ENCODE measurements around the gene MIB1. TPM values are rescaled to one million over a fixed set of nuclear protein-coding genes. Genes with fewer than 3 reads are reported as not detected.
"Not testable (repeated sequence)": the region's sequence is repeated elsewhere in the genome, so short reads cannot be mapped to it uniquely, and the experiment has no call there.

MIB1 gene
- total RNA-seq, 1 donor from 2014 or later, result 37.9 TPM

DNA sequence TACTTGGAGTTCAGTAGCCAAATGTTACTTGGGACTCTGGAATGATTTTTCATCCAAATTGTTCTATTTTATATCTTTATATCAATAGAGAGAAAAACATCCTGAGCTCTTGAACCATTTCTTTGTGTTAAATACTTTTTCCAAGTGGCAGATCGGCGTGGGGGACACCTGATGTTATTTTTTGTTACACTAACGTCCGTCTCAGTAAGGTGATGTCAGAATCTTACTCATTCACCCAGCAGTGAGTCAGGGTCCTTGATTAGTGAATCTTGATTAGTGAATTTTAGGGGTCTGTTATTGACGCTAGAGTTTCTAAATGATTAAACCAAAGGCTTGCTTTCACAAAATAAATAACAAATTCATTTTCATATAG, 1.7 kb downstream of the MIB1 start:
- intact Hi-C loops (cut with micrococcal nuclease), result loop anchor here (5.0 to 10.0 kb wide), 3 partner anchors 110 to 1842 kb away; partner anchors contain the start of genes NPC1 and RBBP8

DNA sequence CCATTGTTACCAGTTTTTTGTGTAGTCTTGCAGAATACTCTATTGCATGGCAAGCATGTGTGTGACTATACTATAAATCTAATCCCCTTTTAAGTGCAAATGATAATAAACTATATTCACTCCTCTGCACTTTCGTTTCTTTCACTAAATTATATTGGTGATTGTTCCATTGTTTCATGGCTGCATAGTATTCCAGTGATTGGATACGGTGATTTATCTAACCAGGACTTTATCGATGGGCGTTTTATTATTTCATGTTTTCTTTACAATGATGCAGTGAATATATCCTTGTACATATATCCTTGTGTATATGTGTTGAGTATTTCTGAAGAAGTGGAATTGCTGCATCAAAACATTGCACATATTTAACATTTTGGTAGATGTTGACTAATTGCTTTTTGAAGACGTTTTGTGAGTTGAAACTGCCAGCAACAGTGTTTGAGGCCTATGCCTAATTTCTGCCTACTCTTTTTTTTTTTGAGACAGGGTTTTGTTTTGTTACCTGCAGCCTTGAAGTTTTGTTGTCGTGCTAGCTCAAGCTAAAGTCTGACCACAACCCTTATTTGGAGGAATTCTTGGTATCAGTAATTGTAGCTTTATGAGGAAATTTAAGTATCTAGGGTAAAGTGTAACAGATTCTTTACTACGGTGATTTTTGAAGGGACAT, 2.7 kb downstream of the MIB1 start:
- intact Hi-C loops (cut with micrococcal nuclease), result loop anchor here (5.0 to 10.0 kb wide), 3 partner anchors 109 to 1842 kb away; partner anchors contain the start of genes NPC1 and RBBP8

GRCh38 chr18:21745231-21745630, 4.6 kb downstream of the MIB1 start:
- intact Hi-C loops (cut with micrococcal nuclease), result loop anchor here (10.0 kb wide), 2 partner anchors 1190 to 1840 kb away; partner anchors contain the start of genes NPC1 and RBBP8

GRCh38 chr18:21747268-21747667, 6.7 kb downstream of the MIB1 start:
- intact Hi-C loops (cut with micrococcal nuclease), result loop anchor here (2.0 to 10.0 kb wide), 3 partner anchors 68 to 1838 kb away; partner anchors contain the start of genes NPC1 and RBBP8

DNA sequence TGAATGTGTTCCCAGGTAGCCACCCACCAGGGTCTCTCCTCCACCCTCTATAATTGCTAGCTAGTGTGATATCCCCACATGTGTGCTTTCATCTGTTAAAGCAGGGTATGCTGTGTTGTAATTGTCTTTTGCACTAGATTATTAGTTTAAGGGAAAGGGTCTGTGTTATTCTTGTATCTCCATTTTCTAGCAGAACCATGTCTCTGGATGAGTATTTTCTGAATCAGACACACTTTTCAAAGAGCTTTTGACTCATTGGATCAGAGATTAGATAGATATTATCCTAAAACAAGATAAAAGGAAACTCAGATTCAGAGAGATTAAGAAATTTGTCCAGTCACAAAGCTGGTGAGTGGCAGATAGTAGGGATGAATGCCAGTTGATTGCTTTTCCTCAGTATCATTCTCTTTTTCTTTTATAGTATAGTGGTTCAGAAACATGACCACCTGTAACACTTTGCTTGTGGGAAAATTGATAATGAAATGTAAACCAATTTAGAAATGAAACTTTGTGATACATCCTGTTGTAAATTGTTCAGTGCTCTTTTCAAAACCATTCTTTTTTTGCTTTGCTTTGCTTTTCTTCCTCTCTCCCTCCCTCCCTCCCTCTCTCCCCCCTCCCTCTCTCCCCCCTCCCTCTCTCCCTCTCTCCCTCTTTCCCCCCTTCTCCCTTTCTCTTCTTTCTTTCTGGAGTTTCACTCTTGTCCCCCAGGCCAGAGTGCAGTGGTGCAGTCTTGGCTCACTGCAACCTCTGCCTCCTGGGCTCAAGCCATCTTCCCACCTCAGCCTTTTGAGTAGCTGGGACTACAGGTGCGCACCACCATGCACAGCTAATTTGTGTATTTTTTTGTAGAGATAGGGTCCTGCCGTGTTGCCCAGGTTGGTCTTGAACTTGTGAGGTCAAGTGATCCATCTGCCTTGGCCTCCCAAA, 7.4 kb downstream of the MIB1 start:
- intact Hi-C loops (cut with micrococcal nuclease), result loop anchor here (2.0 to 10.0 kb wide), 3 partner anchors 69 to 1837 kb away; partner anchors contain the start of genes NPC1 and RBBP8

GRCh38 chr18:21757833-21758232, 17.2 kb downstream of the MIB1 start:
- intact Hi-C loops (cut with micrococcal nuclease), result no loop called here

- intact Hi-C loops (cut with micrococcal nuclease), result no loop called here
Observed at GRCh38 chr18:21759836-21760235, 19.2 kb downstream of the MIB1 start.

DNA sequence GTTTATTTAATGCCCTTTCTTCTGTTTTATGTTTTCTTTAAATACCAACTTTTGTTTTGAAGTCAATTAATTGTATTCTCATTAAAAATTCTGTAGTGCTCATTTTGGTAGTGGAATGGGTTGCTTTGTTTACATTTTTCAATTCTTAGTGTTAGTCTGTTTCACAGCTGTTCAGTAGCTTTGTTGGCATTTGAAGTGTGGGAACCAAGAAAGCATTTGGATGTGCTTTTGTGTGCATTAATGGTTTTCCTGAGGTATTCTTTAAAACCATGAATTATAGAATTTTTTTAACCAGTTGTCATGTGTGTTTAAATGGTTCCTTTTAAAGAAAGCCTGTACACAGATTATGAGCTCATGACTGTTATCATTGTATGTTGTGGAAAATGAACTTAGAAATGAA, 19.7 kb downstream of the MIB1 start:
- intact Hi-C loops (cut with micrococcal nuclease), result no loop called here

DNA sequence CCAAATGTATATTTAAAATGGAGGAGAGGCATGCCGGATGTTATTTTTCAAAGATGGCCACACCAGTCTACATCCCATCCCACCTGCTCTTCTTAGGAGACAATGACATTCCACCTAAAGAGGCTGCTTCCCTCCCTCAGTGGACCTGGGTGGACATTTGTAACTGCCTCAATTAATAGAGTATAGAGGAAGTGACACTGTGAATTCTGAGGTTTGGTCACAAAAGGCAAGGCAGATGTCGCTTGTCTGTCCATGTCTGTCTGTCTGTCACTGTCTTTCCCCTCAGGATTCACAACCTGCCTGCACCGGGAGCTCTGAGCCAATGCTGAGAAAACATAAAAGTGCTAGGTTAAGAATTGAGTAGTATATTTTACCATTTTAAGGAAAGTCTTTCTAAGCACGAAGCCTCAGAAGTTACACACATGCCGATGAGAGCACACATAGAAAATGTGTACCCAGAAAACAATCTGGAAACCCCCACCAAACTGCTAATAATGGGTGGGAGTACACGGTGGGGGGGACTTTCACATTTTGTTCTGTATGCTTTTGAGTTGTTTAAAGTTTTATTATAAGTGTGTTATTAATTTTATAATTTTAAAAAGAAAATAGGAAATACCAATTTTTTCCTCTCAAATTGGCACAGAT, 21.0 kb downstream of the MIB1 start:
- intact Hi-C loops (cut with micrococcal nuclease), result no loop called here

- intact Hi-C loops (cut with micrococcal nuclease), result no loop called here
Observed at GRCh38 chr18:21762181-21762772, 21.7 kb downstream of the MIB1 start.

- intact Hi-C loops (cut with micrococcal nuclease), result no loop called here
Observed at GRCh38 chr18:21763846-21764646, 23.5 kb downstream of the MIB1 start.

DNA sequence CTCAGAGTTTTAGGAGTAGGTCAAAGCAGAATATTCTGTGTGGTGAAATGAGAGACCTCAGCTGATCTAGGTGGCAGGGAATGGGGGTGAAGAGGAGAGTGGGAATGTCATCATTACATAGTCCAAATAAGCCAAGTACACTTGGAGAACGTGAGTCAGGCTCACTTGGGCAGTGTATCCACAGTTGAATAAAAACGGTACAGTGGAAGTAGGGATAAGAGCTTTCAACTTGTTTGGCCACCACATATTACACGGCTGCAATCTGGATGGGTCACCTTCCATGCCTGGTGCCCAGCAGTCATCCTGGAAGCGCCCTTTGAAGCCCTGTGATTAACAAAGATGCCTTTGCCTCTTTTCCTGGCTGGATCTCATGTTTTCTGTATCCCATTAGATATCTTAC, 28.6 kb downstream of the MIB1 start:
- intact Hi-C loops (cut with micrococcal nuclease), result no loop called here

- intact Hi-C loops (cut with micrococcal nuclease), result no loop called here
Observed at GRCh38 chr18:21774722-21775121, 34.1 kb downstream of the MIB1 start.

- intact Hi-C loops (cut with micrococcal nuclease), result no loop called here
Observed at GRCh38 chr18:21777814-21778213, 37.2 kb downstream of the MIB1 start.

DNA sequence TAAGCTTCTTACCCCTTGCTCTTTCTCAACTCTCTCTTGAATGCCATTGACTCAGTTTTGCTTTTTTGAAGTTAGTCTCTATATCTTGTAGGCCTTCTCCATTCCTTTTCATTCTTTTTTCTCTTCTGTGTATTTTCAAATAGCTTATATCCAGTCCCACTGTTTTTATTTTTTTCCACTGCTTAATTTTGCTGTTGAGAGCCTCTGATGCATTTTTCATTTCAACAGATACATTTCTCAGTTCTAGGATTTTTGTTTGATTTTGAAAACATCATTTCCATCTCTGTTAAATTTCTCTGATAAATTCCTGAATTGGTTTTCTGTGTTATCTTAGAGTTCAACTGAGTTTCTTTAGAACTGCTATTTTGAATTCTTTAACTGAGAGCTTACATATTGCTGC, 45.9 kb downstream of the MIB1 start:
- intact Hi-C loops (cut with micrococcal nuclease), result no loop called here

DNA sequence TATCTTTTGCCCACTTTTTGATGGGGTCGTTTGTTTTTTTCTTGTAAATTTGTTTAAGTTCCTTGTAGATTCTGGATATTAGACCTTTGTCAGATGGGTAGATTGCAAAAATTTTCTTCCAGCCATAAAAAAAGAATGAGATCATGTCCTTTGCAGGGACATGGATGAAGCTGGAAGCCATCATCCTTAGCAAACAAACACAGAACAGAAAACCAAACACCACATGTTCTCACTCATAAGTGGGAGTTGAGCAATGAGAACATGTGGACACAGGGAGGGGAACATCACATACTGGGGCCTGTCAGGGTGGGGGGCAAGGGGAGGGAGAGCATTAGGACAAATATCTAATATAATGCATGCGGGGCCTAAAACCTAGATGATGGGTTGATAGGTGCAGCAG, 55.5 kb downstream of the MIB1 start:
- intact Hi-C loops (cut with micrococcal nuclease), result not testable (repeated sequence)

DNA sequence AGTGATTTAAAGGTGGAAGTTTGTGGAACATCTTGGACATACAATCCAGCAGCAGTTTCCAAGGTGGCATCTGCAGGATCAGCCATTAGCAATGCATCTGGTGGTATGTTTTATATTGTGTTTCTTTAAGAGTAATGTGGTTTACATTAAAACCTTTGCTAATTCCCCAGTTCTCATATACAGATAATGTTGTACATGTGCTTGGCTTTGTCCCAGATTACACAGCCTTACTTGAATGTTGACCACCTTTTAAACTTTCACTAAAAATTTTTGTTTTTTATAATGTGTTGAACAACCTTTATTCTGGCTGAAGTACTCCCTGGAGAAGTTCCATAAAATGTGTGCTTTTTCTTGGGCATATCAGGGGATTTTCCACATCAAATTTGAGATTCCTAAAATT, 57.5 kb downstream of the MIB1 start:
- intact Hi-C loops (cut with micrococcal nuclease), result no loop called here

- intact Hi-C loops (cut with micrococcal nuclease), result no loop called here
Observed at GRCh38 chr18:21799721-21800120, 59.1 kb downstream of the MIB1 start.

DNA sequence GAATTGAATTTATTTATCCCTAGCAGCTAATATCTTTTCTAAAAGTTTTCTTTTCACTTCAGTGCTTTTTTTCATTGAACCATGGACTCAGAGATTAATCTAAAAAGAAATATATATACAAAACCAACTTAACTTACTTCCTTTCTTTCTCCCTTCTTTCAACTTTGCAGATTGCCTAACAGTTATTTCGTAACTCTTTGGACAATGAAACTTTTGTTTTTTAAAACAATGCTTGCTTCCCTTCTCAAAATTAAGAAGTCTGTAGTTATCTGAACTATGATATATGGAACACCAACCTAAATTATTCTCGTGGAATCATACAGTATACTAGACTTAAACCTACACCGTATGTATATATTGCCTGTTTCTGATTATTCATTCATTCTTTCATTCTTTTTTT, 62.9 kb downstream of the MIB1 start:
- intact Hi-C loops (cut with micrococcal nuclease), result no loop called here

GRCh38 chr18:21805771-21806366, 65.3 kb downstream of the MIB1 start:
- intact Hi-C loops (cut with micrococcal nuclease), result no loop called here

Data from T-helper 2 cell treated with Interferon-gamma antibody and Interleukin-4, amounts not matched to agents 100 ng/mL and 5 ng/mL, for 36 hours (primary cell).